A549 (cell line): ENCODE results near the gene DYRK3. TPM values are rescaled to one million over a fixed set of nuclear protein-coding genes. Genes with fewer than 3 reads are reported as not detected.

Experiments used
- ATAC-seq, 2 experiments: fragments of 200-7000 bp in 1 of 2; fragments of >200 bp in 1 of 2; cut with Nextera tagmentation in 1 of 2; cut with Tn5 transposase in 1 of 2; 3 replicates each; pipeline versions ENCODE4 v1.8.0 to v1.9.1; 2018 to 2020; ENCODE audit warnings: mild to moderate bottlenecking in 1 of 2, moderate library complexity in 1 of 2
- CTCF ChIA-PET: fragments of 300-600 bp; sonication (Branson Sonifier 250); formaldehyde crosslinking; extraction: SDS; loops from one replicate; lab custom pipeline; 2021; ENCODE audit warnings: antibody characterized with exemption, inconsistent platforms; lab: Yijun Ruan, JAX
- POLR2A ChIA-PET: fragments of 350-600 bp; formaldehyde crosslinking; extraction: SDS; loops from one replicate; lab custom pipeline; 2021; ENCODE audit warnings: antibody characterized with exemption, inconsistent platforms; lab: Yijun Ruan, JAX
- DNase-seq, 2 experiments: peaks; one replicate each; pipeline versions ENCODE4 v3.0.0 to v3.0.0-alpha.2; 2011 to 2016; ENCODE audit warnings: low read depth in 1 of 2, low spot score in 1 of 2
- FAIRE-seq: peaks from 2 replicates; lab custom pipeline; 2011; peaks lifted over from hg19 to GRCh38; lab: Jason Lieb, UNC
- H3K27ac ChIP-seq, 2 experiments: fragments of >200 bp; sonication (Bioruptor Twin); formaldehyde crosslinking; 3 replicates each; pipeline ENCODE4 v1.5.1; 2016 to 2017
- H3K4me1 ChIP-seq: fragments of >200 bp; sonication (Bioruptor Twin); formaldehyde crosslinking; 3 replicates; pipeline ENCODE4 v1.6.1; 2016
- H3K4me2 ChIP-seq: fragments of >200 bp; sonication (Bioruptor Twin); formaldehyde crosslinking; 3 replicates; pipeline ENCODE4 v1.6.1; 2016
- H3K4me3 ChIP-seq: fragments of >200 bp; sonication (Bioruptor Twin); formaldehyde crosslinking; 3 replicates; pipeline ENCODE4 v1.5.1; 2016
- H3K9me3 ChIP-seq: fragments of >200 bp; sonication (Bioruptor Twin); formaldehyde crosslinking; 3 replicates; pipeline ENCODE4 v1.6.1; 2016
- CBX2 ChIP-seq: fragments of 200-600 bp; sonication (generic); IDR thresholded peaks from 2 replicates; pipeline ENCODE4 v1.6.1; 2016; ENCODE audit warnings: low read depth, mild to moderate bottlenecking, borderline replicate concordance
- CEBPB ChIP-seq, 2 experiments: fragments of >200 bp in 1 of 2; sonication (Bioruptor Twin) in 1 of 2; formaldehyde crosslinking in 1 of 2; IDR thresholded peaks; 2 replicates each; pipeline ENCODE4 v1.6.1; 2012 to 2016
- CHD2 ChIP-seq: fragments of 150-350 bp; IDR thresholded peaks from 2 replicates; pipeline ENCODE4 v1.6.1; 2014; ENCODE audit warnings: low read length; ENCODE audit not compliant: partially characterized antibody
- EHF ChIP-seq: fragments of 250-450 bp; sonication (Bioruptor Pico); IDR thresholded peaks from 2 replicates; pipeline ENCODE4 v1.5.0; 2020; ENCODE audit warnings: mild to moderate bottlenecking
- HOXB13 ChIP-seq: fragments of 250-450 bp; sonication (Bioruptor Pico); IDR thresholded peaks from 2 replicates; pipeline ENCODE4 v1.5.0; 2020; ENCODE audit warnings: low read depth, mild to moderate bottlenecking, moderate library complexity
- HOXB5 ChIP-seq: fragments of 250-450 bp; sonication (Bioruptor Pico); IDR thresholded peaks from 2 replicates; pipeline ENCODE4 v1.5.0; 2020; ENCODE audit warnings: mild to moderate bottlenecking, moderate library complexity
- KDM1A ChIP-seq: fragments of 200-600 bp; sonication (generic); IDR thresholded peaks from 2 replicates; pipeline ENCODE4 v1.6.1; 2016; ENCODE audit warnings: low read depth, mild to moderate bottlenecking
- NR3C1 ChIP-seq: fragments of >200 bp; sonication (Bioruptor Twin); formaldehyde crosslinking; IDR thresholded peaks from 3 replicates; pipeline ENCODE4 v1.6.1; 2017
- RAD21 ChIP-seq, 2 experiments: fragments of >200 bp in 1 of 2; sonication (Bioruptor Twin) in 1 of 2; formaldehyde crosslinking in 1 of 2; IDR thresholded peaks in 1 of 2; conservative IDR thresholded peaks in 1 of 2; 2 replicates in 1 of 2; 3 replicates in 1 of 2; pipeline ENCODE4 v1.6.1; 2012 to 2018; ENCODE audit warnings: inconsistent platforms in 1 of 2
- TFCP2L1 ChIP-seq: fragments of 250-450 bp; sonication (Bioruptor Pico); IDR thresholded peaks from 2 replicates; pipeline ENCODE4 v1.5.0; 2021; ENCODE audit warnings: mild to moderate bottlenecking
- ZNF302 ChIP-seq: fragments of 250-450 bp; sonication (Bioruptor Pico); IDR thresholded peaks from 2 replicates; pipeline ENCODE4 v1.9.0; 2021; ENCODE audit warnings: inconsistent platforms, mild to moderate bottlenecking, moderate library complexity
- WGBS: methylation state at CpG from one replicate; pipeline ENCODE4 v1.1.6; 2017; ENCODE audit errors: missing lambda C conversion rate; 5-methylcytosine and 5-hydroxymethylcytosine counted together
- polyA plus RNA-seq, 4 experiments: library from polyadenylated mRNA; depleted of rRNA in 3 of 4; stranded (reverse); fragments of >200 nt; fragmentation: RNase III in 1 of 4; extraction: RNeasy Plus Mini Kit Qiagen cat#74134 plus additional on column Dnase treatment in 1 of 4; gene quantifications; 2 replicates in 3 of 4; 3 replicates in 1 of 4; pipeline ENCODE4 v1.2.3, GENCODE V29; 2011 to 2017
- TF ChIP-seq, protein P1 (sequence below): IDR thresholded peaks from 2 replicates; pipeline ENCODE4 v1.6.1; 2012; ENCODE audit warnings: low read depth, borderline replicate concordance
- TF ChIP-seq, protein P2 (sequence below): fragments of 250-450 bp; sonication (Bioruptor Pico); IDR thresholded peaks from 2 replicates; pipeline ENCODE4 v1.5.0; 2020; ENCODE audit warnings: low read depth, mild to moderate bottlenecking, moderate library complexity

The DYRK3 gene
- polyA plus RNA-seq, 2 of the 4 experiments (the other 2 are of a cell fraction) = 7.3 to 8.7 TPM

DNA sequence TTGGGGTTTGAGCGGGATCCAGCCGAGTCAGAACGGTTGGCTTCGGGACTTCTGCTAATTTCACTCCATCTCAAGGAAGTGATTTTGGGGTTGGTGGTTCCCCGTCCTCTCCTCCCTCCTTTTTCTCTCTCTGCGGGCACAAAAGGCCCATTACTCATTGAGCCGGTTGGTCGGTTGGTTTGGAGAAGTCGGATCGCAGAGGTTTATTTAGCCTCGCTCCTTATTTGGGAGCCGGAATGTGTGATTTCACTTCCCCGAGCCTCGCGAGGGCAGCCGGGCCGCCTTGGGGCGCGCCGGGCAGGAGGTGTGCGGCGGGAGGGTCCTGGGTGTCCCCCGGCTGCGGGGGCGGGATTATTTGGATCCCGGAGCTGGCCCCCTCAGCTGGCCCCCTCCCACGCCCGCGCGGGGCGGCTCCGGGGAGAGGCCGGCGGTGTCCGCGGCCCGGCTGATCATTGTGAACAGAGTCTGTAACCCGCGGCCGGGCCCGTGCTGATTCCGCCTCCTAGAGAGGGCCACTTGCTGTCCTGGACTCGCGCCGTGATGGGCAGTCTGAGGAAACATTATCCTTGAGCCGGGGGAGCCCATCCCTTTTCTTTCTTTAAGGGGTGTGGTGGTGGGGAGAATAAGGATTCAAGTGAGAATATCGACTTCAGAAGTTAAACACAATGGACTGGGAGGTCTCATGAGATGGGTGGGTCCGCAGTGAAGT lies 50.6 kb downstream of the DYRK3 start (continued):
- TF ChIP-seq, protein P1, sequence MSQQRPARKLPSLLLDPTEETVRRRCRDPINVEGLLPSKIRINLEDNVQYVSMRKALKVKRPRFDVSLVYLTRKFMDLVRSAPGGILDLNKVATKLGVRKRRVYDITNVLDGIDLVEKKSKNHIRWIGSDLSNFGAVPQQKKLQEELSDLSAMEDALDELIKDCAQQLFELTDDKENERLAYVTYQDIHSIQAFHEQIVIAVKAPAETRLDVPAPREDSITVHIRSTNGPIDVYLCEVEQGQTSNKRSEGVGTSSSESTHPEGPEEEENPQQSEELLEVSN = 0 out of 2 replicates have a peak, but pooled peaks have one; percentile 29
- peak; percentile 75 for TF ChIP-seq CHD2
- 0 out of 5 replicates have a peak, but pooled peaks of 1 of the 2 experiments have one; percentile 11 for TF ChIP-seq RAD21 (conservative IDR thresholded peaks at IDR 0.05 in 1 of 2, IDR thresholded peaks at IDR 0.05 in 1 of 2)

DNA sequence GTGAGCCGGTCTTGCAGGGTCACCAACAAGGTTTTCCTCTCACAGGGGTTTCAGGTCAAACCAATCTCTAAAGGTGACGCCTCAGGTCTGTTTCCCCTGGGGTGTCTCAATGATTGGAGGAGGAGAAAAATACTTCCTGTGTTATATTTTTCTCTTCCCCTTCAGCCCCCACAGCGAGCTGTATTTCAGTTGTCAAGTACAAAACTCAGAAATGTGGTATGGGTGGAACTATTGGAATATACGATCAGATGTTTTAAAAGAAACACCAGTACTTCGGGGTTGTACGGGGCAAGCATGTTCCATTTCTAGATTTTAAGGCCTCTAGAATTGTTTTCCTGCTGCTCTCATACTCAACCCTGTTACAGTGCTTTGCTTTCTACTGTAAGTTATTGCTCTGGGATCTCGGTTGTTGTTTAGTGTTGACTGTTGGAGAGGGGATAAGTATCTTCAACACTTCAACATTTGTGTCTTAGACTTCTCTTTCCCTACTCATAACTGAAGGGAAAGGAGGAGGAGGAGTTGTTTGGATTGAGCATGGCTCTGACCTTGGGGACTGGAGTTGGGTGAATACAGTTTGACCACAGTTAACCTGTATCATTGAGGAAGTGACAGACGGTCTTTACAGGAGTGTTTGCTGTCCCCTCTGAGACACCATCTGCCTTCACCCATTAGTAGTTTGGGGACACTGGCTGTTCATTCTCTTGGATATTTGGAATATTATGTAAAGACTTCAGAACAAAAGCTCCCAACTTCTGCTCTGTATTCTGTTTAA lies 51.3 kb downstream of the DYRK3 start:
- Histone ChIP-seq H3K9me3 (no peaks in the 10 kb centered on the region), H3K4me1 (peaks cover 55% of the 10 kb centered on the region), H3K4me2 (peak overlapping the region; percentile 97)
- CTCF ChIA-PET = interaction anchor here (1.8 to 2.6 kb wide), 3 partner anchors 23 to 296 kb away, joined by 3 to 14 read pairs (median 6); no protein-coding TSS in a partner anchor
- POLR2A ChIA-PET = interaction anchor here (1.3 kb wide), 1 partner anchor 23 kb away, joined by 4 read pairs; no protein-coding TSS in a partner anchor
- 49% methylated on average over 8 of the region's 8 CpGs for WGBS
- FAIRE-seq (no peak), DNase-seq (peak in 1 of 2 experiments; percentile 28)
- TF ChIP-seq, protein P2, sequence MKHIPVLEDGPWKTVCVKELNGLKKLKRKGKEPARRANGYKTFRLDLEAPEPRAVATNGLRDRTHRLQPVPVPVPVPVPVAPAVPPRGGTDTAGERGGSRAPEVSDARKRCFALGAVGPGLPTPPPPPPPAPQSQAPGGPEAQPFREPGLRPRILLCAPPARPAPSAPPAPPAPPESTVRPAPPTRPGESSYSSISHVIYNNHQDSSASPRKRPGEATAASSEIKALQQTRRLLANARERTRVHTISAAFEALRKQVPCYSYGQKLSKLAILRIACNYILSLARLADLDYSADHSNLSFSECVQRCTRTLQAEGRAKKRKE (CRISPR knock-in tag) = no peak
- TF ChIP-seq EHF (no peak), NR3C1 (no peak)
- TF ChIP-seq, all 56 proteins: peak for 0
- ATAC-seq = peak in 1 of 2 experiments; percentile 2; a peak in 2 of 6 replicates
- H3K4me3 ChIP-seq = peak overlapping the region; percentile 91
- H3K27ac ChIP-seq = peak overlapping the region; percentile 97 to 99

DNA sequence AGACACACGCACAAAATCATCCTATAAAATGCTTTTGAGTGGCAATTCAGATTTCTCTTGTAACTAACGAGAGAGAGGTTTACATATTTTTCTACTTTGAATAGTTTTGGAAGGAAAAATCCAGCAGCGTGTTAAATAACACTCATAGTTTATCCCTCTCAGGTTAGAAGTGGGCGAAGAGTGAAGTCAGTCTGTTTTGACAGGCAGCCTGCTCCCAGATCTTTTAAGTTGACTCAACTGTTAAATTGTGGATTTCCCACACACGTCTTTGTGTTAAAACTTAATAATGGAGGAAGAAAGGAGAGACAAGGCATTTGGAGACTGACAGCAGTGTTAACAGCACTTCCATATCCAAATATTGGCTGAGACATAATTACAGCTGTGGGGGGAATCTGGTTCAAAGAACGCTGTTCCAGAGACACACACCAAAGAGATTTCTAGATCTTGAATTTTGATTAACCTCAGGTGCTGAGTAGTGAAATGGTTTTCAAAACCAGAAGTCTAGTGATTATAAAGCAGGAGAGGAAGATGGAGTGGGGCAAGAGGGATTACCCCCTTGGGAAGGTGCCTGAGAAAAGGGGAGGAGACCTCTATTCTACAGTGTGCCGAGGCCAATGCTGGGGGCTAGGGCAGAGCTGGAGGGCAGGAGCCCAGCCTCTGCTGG lies 52.0 kb downstream of the DYRK3 start:
- WGBS = 79% methylated on average over 7 of the region's 7 CpGs
- ChIA-PET POLR2A (interaction anchor here (1.3 kb wide), 1 partner anchor 22 kb away, joined by 4 read pairs; no protein-coding TSS in a partner anchor), CTCF (interaction anchor here (0.6 to 2.6 kb wide), 8 partner anchors 10 to 143 kb away, joined by 3 to 14 read pairs (median 4); no protein-coding TSS in a partner anchor)
- DNase-seq = no peak
- H3K4me2 ChIP-seq = peak overlapping the region; percentile 97
- peak overlapping the region; percentile 7 to 99; a peak in 4 of 6 replicates for H3K27ac ChIP-seq
- TF ChIP-seq, protein P2 (CRISPR knock-in tag) = no peak
- TF ChIP-seq HOXB5 (CRISPR knock-in tag) (no peak), TFCP2L1 (CRISPR knock-in tag) (no peak), KDM1A (no peak), CBX2 (no peak), CEBPB (IDR thresholded peaks at IDR 0.05) (no peak), HOXB13 (CRISPR knock-in tag) (no peak), ZNF302 (CRISPR knock-in tag) (no peak)
- TF ChIP-seq, protein P1 = no peak
- no peak for FAIRE-seq
- peaks cover 62% of the 10 kb centered on the region for H3K4me1 ChIP-seq
- H3K4me3 ChIP-seq = peak overlapping the region; percentile 91; the same call in 2 of the 3 replicates
- no peaks in the 10 kb centered on the region for H3K9me3 ChIP-seq
- ATAC-seq = no peak
